D341Med (cell line): ENCODE measurements around the gene CLCN5.
"Not testable (repeated sequence)": the region's sequence is repeated elsewhere in the genome, so short reads cannot be mapped to it uniquely, and the experiment has no call there.

Experiments used
- DNase-seq: peaks from one replicate; pipeline ENCODE4 v3.0.0; 2012; ENCODE audit warnings: low spot score

CLCN5 gene

GRCh38 chrX:49996474-49996873, 74.1 kb downstream of the CLCN5 start:
- no peak for DNase-seq

DNA sequence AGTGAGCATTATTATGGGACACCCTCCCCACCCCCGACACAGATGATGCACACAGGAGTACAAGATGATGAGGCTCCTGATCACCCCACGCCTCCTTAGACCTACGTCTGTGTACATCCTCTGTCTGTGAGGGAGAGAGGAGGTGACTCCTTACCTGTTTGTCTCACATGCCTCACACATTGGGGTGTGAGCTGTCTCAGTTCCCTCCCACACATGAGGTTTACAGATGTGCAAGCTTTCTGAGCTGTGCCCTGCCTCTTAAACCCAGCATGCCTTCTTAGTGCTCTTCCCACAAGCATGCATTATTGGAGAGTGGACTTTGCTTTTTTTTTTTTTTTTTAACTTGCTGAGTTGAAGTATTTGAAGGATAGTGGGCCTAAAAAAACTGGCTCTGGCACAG, 76.7 kb downstream of the CLCN5 start:
- no peak for DNase-seq

DNA sequence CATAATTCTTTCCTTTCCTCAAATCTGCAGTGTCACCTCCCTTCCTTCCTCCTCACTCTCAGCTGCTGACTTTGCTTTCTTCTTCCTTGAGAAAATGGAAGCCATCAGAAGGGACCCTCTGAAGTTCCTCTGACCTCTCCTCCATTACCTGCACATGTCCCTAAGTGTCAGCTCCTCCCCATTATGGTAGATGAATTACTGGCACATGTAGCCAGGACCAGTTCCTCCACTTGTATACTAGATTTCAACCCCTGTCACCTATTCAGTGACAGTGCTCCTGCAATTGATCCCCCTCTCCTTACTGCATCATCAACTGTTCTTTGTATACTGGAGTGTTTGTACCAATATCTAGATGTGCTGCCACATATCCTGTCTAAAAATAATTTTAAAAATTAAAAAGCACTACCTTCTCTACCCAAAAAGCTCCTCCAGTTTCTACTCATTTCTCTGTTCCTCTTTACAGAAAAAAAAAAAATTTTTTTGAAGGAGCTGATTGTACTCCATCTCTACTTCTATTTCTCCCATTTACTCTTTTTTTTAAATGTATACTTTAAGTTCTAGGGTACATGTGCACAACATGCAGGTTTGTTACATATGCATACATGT, 78.6 kb downstream of the CLCN5 start:
- DNase-seq, result no peak

GRCh38 chrX:50002067-50002714, 79.8 kb downstream of the CLCN5 start:
- DNase-seq, result no peak

GRCh38 chrX:50003467-50003866, 81.1 kb downstream of the CLCN5 start:
- DNase-seq, result peak; percentile 26

- no peak for DNase-seq
Measured at GRCh38 chrX:50003927-50004326, 81.5 kb downstream of the CLCN5 start.

- not testable (repeated sequence) for DNase-seq
Measured at GRCh38 chrX:50025591-50025990, 103.2 kb downstream of the CLCN5 start.

DNA sequence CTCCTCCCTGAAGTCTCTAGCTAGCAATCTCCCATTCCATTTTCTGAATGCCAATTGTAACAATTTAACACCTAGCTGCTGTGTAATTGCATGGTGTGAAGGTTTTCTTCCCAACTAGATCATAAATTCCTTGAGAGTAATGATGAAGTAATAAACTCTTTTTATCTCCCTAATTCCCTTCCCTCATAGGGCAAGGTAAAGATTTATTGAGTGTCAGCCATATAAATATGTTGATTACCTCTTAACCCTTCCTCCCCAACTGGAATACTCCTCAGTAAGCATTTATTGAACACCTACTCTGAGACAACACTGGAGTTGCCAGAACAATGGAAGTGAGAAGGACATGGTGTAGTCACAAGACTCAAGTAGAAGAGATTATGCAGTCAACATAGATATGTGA, 112.7 kb downstream of the CLCN5 start:
- no peak for DNase-seq

DNA sequence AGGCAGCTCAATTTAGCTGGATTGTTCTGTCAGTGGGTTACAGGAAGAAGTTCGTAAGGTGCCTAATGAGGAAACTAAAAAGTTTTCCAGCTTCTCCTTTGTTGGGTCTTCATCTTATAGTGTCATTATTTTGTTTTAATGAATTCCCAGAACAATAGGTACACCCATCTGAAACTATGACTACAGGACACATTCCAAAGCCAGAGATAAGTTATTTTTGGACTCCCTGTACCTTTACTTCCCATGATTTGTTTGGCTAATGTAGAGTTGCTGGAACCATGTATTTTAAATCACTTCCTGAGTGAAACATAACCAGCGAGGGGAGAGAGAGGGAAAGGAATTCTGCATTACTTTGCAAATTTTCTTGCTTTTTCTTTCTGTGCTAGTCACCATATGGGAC, 114.0 kb downstream of the CLCN5 start:
- DNase-seq, result no peak

DNA sequence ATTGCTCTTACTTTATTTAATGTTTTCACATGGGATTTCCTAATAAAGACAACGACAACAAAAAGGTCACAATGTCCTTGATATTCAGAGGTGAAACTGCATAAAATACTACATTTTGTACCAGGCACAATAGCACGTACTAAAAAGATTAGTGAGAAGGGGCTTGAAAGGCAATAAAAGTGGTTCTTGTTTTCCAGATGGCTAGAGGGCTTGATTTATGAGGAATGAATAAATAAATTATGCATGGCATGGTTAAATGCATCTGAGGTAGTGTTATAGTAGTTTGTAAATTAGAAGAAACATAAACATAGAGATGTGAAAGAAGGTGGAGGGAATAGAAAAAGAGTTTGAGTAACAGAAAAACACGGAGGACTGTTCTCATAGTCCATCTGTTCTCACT, 123.4 kb downstream of the CLCN5 start:
- DNase-seq, result no peak

DNA sequence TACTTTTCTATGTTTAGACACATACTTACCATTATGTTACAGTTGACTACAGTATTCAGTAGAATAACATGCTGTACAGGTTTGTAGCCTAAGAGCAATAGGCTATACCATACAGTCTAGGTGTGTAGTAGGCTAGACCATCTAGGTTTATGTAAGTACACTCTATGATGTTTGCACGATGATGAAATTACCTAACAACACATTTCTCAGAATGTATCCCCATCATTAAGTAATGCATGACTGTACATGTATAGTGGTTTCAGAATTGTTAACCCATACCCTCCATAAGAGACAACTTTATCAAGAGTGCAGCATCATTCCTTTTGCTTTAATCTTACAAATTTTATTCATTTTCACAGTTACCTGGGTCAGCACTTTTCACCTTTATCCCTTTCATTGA, 126.8 kb downstream of the CLCN5 start:
- DNase-seq, result no peak

DNA sequence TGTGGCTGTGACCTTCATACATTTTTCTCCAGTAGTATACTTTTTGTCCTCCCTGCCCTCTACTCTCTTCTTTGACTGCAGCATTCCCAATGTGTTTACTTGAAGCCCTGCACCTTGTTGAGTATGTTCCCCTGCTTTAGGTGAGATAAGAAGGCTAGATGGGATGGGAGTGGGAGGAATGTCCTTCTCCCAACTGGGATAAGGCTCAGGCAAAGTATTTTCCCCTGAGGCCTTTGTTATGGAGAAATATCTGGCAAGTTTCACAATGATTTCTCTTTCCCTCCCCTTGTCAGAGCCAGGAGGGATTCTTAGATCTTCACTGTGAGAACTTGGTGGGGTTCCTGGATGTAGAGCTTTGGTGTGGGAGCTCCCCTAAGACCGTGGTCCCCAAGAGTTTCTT, 131.8 kb downstream of the CLCN5 start:
- no peak for DNase-seq

DNA sequence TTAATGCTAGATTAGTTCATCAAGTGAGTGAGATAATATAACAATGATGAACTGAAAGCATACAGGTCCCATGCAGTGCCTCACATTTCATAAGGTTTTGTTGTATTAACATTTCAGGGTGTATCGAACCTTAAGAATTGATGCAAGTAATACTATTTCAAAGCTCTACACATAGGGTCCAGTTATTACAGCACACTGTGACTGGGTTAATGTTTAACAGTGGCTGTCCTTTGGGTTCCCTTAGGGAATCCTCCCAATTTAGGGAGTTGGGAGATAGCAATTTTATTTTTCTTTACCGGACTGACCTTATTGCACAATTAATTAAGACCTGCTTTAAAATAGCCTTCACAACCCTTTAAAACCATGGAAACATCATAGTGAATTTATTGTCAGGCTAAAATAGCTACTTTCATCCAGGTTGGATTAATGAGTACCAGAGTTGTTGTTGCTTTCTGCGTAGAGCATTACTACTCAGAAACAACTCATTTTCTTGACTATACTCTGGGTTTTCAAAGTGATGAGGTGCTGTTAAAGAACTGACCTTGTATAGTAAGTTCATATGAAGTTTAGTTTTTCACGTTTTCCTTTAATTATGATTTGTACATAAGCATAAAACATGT, 144.0 kb downstream of the CLCN5 start:
- no peak for DNase-seq

- peak; percentile 47 for DNase-seq
Measured at GRCh38 chrX:50067435-50068284, 145.3 kb downstream of the CLCN5 start.

GRCh38 chrX:50068285-50068563, 145.8 kb downstream of the CLCN5 start:
- DNase-seq, result no peak

- no peak for DNase-seq
Measured at GRCh38 chrX:50068893-50069292, 146.5 kb downstream of the CLCN5 start.

GRCh38 chrX:50071494-50071893, 149.1 kb downstream of the CLCN5 start:
- DNase-seq, result no peak

- DNase-seq, result no peak
Measured at GRCh38 chrX:50072110-50072509, 149.7 kb downstream of the CLCN5 start.

DNA sequence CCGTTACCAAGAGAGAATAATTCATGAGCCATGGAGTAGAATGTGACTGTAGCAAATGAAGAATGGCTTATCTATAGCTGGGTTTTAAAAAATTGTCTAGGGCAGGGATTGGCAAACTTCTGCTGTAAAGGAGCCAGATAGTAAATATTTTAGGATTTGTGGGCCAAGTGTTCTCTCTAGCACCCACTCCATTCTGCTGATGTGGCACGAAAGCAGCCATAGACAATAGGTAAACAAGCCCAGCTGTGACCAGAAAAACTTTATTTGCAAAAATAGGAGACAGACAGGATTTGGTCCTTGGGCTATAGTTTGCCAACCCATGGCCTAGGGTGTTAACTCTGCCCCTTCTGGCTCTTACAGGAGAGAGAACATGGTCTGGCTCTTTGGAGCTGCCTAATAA, 151.2 kb downstream of the CLCN5 start:
- DNase-seq, result no peak

DNA sequence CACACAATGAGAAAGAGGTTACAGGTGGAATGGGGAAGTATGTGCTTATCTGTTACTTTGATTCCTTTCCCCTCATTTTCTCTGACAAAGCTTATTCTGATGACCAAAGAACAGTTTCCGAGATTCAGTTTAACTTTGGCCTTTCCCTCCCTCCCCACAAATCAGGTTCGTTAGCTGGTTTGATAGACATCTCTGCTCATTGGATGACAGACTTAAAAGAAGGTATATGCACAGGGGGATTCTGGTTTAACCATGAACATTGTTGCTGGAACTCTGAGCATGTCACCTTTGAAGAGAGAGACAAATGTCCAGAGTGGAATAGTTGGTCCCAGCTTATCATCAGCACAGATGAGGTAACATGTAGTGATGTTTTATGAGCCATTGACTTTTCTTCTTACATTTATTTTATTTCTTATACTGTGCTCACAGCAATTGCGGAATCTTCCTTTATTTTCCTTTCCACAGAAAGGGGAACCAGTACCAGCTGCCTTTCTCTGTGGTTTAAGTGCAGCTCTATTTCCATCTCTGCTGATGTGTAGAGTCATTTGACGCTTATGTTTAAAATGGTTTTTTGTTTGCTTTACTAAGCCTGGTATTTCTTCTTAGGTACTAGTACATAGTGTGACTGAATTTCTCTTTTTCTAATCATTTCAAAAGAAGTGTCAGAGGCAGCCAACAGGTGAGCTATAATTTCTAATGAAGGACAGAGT, 153.4 kb downstream of the CLCN5 start:
- DNase-seq, result no peak

DNA sequence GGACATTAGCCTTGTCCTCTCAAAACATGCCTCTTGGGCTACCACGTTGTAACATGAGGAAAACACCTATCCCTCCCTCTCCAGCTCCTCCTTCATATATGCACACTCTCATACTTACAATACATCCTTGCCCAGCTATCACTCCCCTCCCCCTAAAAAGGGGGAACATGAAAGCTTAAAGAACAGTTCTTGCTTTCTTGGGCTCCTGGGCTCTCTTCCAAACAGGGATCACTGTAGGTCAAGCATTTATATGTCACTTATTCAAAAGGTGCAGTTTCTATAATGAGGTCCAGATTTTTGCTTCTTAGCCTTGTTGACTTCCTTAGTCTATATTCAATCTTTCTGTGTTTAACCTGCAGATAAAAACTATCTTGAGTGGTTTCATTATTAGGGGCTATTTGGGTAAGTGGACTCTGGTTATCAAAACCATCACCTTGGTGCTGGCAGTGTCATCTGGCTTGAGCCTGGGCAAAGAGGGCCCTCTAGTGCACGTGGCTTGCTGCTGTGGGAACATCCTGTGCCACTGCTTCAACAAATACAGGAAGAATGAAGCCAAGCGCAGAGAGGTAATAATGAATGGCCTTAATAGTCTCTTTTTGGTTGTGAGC, 159.0 kb downstream of the CLCN5 start:
- DNase-seq, result peak; percentile 48

DNA sequence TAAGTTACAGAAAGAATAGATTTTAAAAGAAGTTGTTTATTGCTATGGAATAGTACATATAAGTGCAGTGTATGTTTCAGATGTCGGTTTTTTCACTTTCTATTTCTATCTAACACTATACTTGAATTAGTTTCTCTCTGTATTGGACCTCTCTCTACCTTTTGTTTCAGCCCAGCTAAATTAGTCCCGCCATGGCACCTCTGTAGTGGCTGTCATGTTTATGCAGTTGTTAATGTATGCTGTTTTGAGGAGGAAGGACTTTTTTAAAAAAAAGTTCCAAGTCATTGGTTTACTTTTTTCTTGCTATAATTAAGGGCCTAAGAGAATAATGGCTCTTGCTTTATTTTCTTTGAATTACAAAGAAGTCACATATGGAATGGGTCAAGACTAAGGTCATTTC, 160.3 kb downstream of the CLCN5 start:
- DNase-seq, result no peak
